ENCODE measurements around the gene MMP25.
A peak's percentile ranks its signal among the peaks of the same experiment; 100 is the strongest.

Gene MMP25

DNA sequence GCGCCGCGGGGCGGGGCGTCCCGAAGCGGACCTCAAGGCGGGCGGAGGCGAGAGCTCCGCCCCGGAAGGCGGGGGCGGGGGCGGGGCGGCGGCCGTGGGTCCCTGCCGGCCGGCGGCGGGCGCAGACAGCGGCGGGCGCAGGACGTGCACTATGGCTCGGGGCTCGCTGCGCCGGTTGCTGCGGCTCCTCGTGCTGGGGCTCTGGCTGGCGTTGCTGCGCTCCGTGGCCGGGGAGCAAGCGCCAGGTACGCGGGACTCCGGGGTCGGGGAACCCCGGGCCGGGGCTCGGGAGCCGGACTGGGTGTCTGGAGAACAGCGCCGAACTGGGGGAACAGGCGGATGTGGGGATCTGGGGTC, 26.1 kb upstream of the MMP25 start, which contains the start of gene TNFRSF12A:
TNFRSF12A (plus strand) TSS at position 122 of the 357 bp plus-strand sequence; CDS start at position 152, 30 bp downstream.
- Histone ChIP-seq H3K9ac (ENCODE audit: low read length) (peak within 1 kb of the TSS; percentile 68), H3K4me3 (ENCODE audit: insufficient read depth, low read length, poor library complexity, severe bottlenecking) (peak within 1 kb of the TSS; percentile 65), H3K4me2 (ENCODE audit: low read depth, low read length, poor library complexity, severe bottlenecking) (peak within 1 kb of the TSS; percentile 97), H2AFZ (ENCODE audit: low read depth, low read length, severe bottlenecking) (peak within 1 kb of the TSS; percentile 21), H3K9me2 (replicated peaks; ENCODE audit: insufficient read depth, low read length) (no peaks in the 10 kb centered on the region), H3F3A (ENCODE audit: insufficient read depth) (peaks cover 18% of the 10 kb centered on the region), H4K20me1 (ENCODE audit: low read depth, low read length) (no peaks in the 10 kb centered on the region), H3K79me2 (ENCODE audit: insufficient read depth, low read length) (no peaks in the 10 kb centered on the region), H3K27ac (ENCODE audit: low read depth, low read length) (peak within 1 kb of the TSS; percentile 40), H3K27me3 (ENCODE audit: low read length) (no peaks in the 10 kb centered on the region), H3K36me3 (ENCODE audit: low read length) (no peaks in the 10 kb centered on the region), H3K9me3 (ENCODE audit: insufficient read depth, low read length) (no peaks in the 10 kb centered on the region)
- no peak for TF ChIP-seq CTCF (IDR thresholded peaks at IDR 0.05; ENCODE audit: insufficient read depth, low read length, poor library complexity, severe bottlenecking)
- TF ChIP-seq EZH2phosphoT487 (conservative IDR thresholded peaks at IDR 0.05; ENCODE audit: low read length) = no peak

DNA sequence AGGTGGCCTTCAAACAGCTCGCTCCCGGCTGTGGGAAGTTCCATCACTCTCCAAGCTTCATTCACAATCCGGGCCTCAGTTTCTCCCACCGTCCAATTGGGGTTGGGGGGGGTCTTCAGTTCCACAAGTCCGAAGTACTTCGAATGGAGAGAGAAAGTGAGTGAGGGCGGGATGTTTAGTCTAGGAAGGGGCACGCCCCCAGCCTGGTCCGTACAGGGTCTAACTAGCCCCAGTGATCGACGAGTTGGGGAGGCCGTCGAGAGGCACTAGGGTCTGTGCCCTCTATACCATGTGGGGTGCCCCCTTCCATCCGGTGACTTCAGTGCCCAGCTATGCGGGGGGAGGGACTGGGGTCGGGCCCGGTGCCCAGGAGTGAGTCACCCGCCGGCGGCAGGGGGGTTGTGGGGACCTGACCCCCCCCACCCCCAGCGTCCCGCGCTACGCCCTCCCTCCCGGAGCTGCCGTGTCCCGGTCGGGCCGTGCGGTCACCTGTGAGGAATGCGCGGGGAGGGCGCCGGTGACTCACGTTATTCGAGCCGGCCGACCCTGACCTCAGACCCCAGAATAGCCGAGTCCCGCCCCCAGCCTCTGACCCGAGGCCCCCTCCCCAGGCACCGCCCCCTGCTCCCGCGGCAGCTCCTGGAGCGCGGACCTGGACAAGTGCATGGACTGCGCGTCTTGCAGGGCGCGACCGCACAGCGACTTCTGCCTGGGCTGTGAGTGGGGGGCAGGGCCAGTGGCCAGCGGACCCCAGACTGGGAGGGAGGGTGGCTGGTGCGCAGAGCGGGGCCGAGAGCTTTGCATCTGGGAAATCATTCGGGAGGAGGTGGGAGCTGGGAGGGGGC, 25.5 kb upstream of the MMP25 start:
- Histone ChIP-seq H3K9ac (ENCODE audit: low read length) (peak overlapping the region; percentile 68), H3K9me2 (replicated peaks; ENCODE audit: insufficient read depth, low read length) (no peaks in the 10 kb centered on the region), H3K4me2 (ENCODE audit: low read depth, low read length, poor library complexity, severe bottlenecking) (peak overlapping the region; percentile 97), H3K4me3 (ENCODE audit: insufficient read depth, low read length, poor library complexity, severe bottlenecking) (peak overlapping the region; percentile 65), H2AFZ (ENCODE audit: low read depth, low read length, severe bottlenecking) (peak overlapping the region; percentile 21), H3F3A (ENCODE audit: insufficient read depth) (peaks cover 18% of the 10 kb centered on the region), H3K9me3 (ENCODE audit: insufficient read depth, low read length) (no peaks in the 10 kb centered on the region), H3K79me2 (ENCODE audit: insufficient read depth, low read length) (no peaks in the 10 kb centered on the region), H3K36me3 (ENCODE audit: low read length) (no peaks in the 10 kb centered on the region), H3K27me3 (ENCODE audit: low read length) (no peaks in the 10 kb centered on the region), H3K27ac (ENCODE audit: low read depth, low read length) (peak overlapping the region; percentile 40), H4K20me1 (ENCODE audit: low read depth, low read length) (no peaks in the 10 kb centered on the region)
- TF ChIP-seq EZH2phosphoT487 (conservative IDR thresholded peaks at IDR 0.05; ENCODE audit: low read length) (no peak), CTCF (IDR thresholded peaks at IDR 0.05; ENCODE audit: insufficient read depth, low read length, poor library complexity, severe bottlenecking) (no peak)

- H3K9ac ChIP-seq (ENCODE audit: low read length) = peak overlapping the region; percentile 68
- peak overlapping the region; percentile 97 for H3K4me2 ChIP-seq (ENCODE audit: low read depth, low read length, poor library complexity, severe bottlenecking)
- H3K36me3 ChIP-seq (ENCODE audit: low read length) = no peaks in the 10 kb centered on the region
- TF ChIP-seq EZH2phosphoT487 (conservative IDR thresholded peaks at IDR 0.05; ENCODE audit: low read length) (no peak), CTCF (IDR thresholded peaks at IDR 0.05; ENCODE audit: insufficient read depth, low read length, poor library complexity, severe bottlenecking) (peak; percentile 42)
- no peaks in the 10 kb centered on the region for H4K20me1 ChIP-seq (ENCODE audit: low read depth, low read length)
- no peaks in the 10 kb centered on the region for H3K27me3 ChIP-seq (ENCODE audit: low read length)
- H3F3A ChIP-seq (ENCODE audit: insufficient read depth) = peaks cover 18% of the 10 kb centered on the region
- H2AFZ ChIP-seq (ENCODE audit: low read depth, low read length, severe bottlenecking) = no peak overlapping the region
- no peaks in the 10 kb centered on the region for H3K79me2 ChIP-seq (ENCODE audit: insufficient read depth, low read length)
- no peaks in the 10 kb centered on the region for H3K9me2 ChIP-seq (replicated peaks; ENCODE audit: insufficient read depth, low read length)
- H3K4me3 ChIP-seq (ENCODE audit: insufficient read depth, low read length, poor library complexity, severe bottlenecking) = peak overlapping the region; percentile 65
- no peaks in the 10 kb centered on the region for H3K9me3 ChIP-seq (ENCODE audit: insufficient read depth, low read length)
- H3K27ac ChIP-seq (ENCODE audit: low read depth, low read length) = peak overlapping the region; percentile 79
These were observed 24.7 kb upstream of the MMP25 start for GRCh38 chr16:3021449-3022207.
